Kidney tubule cell (primary cell): Measurements from ENCODE around the gene TMEM201.
"Not testable (repeated sequence)": the region's sequence is repeated elsewhere in the genome, so short reads cannot be mapped to it uniquely, and the experiment has no call there.

Experiments
- DNase-seq: peaks from one replicate; pipeline ENCODE4 v3.0.0-alpha.2; 2018; ENCODE audit warnings: low spot score

Gene TMEM201

GRCh38 chr1:9621032-9621431 lies 32.3 kb downstream of the TMEM201 start:
- DNase-seq: peak; percentile 20

DNA sequence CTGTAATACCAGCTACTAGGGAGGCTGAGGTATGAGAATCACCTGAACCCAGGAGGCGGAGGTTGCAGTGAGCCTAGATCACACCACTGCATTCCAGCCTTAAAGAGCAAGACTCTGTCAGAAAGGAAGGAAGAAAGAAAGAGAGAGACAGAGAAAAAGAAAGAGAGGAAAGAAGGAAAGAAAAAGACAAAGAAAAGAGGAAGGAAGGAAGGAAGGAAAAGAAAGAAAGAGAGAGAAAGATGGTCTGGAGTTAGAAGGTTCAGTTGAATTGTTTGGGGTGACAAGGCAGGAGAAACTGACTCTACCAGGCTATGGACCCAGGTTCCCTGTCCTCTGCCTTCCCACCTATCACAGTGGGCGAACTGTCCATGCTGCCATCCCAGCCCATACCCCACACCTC lies 35.4 kb downstream of the TMEM201 start:
- DNase-seq: no peak

GRCh38 chr1:9625030-9625429 lies 36.3 kb downstream of the TMEM201 start:
- not testable (repeated sequence) for DNase-seq

DNA sequence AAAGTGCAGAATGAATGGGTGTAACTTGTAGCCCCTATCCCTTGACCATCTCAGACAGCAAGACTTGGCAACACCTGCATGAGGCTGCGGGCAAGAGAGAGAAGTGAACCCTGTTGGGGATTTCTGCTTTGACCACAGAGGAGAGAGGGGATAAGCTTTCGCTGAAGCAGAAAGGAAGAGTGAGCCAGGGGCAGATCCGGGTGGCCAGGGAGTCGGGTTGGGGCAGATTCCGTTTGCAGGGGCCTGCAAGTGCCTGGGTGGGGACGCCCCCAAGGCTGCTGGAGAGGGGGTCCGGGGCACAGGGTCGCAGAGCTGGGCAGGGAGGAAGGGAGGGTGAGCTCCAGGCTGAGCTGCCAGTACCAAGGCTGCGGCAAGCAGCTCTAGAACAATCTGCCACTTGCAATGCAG lies 37.5 kb downstream of the TMEM201 start:
- DNase-seq: no peak

- DNase-seq: no peak
Measured at GRCh38 chr1:9628541-9629444, 40.1 kb downstream of the TMEM201 start.

- no peak for DNase-seq
Measured at GRCh38 chr1:9629445-9630201, 40.9 kb downstream of the TMEM201 start.

GRCh38 chr1:9630331-9631111 lies 41.8 kb downstream of the TMEM201 start:
- no peak for DNase-seq

GRCh38 chr1:9631613-9632012 lies 42.9 kb downstream of the TMEM201 start:
- no peak for DNase-seq

- no peak for DNase-seq
Measured at GRCh38 chr1:9633493-9633892, 44.8 kb downstream of the TMEM201 start.

- DNase-seq: no peak
Measured at GRCh38 chr1:9634582-9634981, 45.9 kb downstream of the TMEM201 start.

DNA sequence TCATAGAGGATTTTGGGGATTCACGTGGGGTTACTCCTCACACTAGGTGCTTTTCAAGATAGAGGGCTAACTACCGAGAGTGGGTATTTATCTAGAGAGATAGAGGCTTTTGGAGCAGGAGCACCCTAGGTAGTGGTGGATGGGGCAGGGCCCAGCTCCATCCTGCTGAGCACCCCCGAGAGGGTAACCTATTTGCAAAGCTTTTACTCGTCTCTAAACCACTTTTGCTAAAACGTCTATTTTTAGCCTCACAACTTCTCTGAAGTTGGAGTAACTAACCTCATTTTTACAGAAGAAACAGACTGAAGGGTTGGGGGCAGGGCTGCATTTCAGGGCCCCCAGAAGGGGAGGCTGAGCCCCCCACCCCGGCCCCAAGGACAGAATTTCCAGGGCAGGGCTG lies 50.5 kb downstream of the TMEM201 start:
- DNase-seq: no peak

GRCh38 chr1:9643351-9644256 lies 54.9 kb downstream of the TMEM201 start:
- no peak for DNase-seq

DNA sequence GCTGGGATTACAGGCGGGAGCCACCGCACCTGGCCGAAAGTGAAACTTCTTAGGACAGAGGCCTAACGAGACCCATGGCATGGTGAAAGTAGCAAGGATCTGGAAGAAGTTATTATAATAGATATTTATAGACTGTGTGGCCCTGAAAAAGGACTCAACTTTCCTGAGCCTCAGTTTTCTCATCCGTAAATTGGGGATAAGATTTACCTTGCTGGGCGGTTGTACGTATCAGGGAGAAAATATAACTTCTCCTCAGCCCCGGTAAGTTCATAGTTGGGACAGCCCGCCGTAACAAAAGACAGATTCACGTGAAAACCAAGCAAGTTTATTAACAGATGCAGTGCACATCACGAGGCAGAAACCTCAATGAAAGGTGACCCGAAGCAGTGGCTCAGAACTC lies 57.3 kb downstream of the TMEM201 start:
- DNase-seq: no peak

- no peak for DNase-seq
Measured at GRCh38 chr1:9648171-9648570, 59.5 kb downstream of the TMEM201 start.

- no peak for DNase-seq
Measured at GRCh38 chr1:9649769-9650168, 61.1 kb downstream of the TMEM201 start.

DNA sequence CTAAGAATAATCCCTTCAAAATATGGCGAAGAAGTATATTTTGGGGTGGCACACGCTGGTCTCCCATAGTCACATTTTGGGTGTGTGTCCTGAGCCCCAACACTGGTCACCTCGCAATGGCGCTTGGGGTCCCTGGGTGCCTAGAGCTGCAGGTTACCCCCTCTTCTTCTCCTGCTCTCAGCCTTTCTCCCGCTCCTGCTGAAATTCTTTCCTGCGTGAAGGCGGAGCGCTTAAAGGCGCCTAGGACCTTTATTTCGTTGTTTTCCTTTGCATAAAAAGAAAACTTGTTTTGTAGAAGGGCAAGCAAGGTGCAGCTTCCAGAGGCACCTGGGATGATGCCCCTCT lies 62.5 kb downstream of the TMEM201 start:
- no peak for DNase-seq

- peak; percentile 46 for DNase-seq
Measured at GRCh38 chr1:9651565-9652378, 63.1 kb downstream of the TMEM201 start, which contains the start of gene PIK3CD. PIK3CD (plus strand) TSS chr1:9651731; CDS start chr1:9710456, 58,725 bp downstream.

- no peak for DNase-seq
Measured at GRCh38 chr1:9652379-9653209, 63.9 kb downstream of the TMEM201 start.

DNA sequence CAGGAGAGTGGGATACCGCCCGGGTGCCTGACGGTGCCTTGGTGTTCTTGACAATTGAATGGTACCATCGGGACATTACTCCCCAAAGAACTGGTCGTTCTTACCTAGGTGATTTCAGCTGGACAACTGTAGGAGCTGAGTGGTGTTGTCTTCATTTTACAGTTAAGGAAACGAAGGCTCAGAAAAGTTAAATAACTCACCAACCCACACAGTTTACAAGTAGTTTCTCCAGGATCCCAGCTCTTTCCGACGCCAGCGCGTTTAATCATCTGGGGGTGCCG lies 64.4 kb downstream of the TMEM201 start:
- DNase-seq: no peak
